NCI-H2196 treated with DMSO at 0.1 percent for 48 hours (cell line): ENCODE data around the gene NPEPL1.

ENCODE experiments used
- DNase-seq: peaks from one replicate; lab custom pipeline; 2025; ENCODE audit not compliant: unreplicated experiment; lab: John Stamatoyannopoulos, UW

The NPEPL1 gene

DNA sequence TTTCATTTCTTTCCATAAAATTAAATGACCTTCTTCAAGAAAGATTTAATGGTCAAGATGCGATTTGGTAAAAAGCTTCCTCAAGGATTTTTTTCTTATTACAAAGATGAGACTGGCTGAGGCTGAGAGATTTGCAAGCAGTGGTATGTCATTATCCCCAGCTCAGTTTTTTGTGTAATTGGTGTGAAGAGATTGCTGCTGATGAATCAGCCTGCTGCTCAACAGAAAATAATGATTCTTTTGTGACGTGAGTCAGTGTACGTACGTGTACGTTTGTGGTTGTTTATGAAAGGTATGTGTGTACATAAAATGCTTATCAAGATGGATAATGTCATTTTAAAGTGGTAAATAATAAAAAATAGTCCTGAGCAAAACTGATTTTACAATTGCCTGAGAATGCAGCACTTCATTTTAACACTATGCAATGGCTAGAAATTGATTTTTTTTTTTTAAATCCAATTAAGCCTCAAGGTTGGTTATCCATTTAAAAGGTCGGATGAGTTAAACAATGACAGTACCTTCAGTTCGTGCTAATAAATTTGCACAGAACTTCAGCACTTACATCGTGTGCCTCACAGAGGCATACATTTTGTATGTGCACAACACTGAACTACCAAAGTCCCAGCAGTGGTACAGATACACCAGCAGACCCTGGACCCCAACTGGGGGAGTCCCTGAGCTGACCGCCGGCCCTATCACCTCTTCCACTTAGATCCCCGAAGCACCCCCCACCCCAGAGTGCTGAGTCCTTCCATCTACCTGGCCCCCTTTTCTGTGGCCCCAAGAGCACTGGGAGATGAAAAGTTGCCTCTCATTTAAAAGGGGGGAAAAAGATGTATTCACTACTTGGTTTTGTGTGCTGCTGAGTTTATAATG lies 9.7 kb upstream of the NPEPL1 start:
- DNase-seq = no peak

DNA sequence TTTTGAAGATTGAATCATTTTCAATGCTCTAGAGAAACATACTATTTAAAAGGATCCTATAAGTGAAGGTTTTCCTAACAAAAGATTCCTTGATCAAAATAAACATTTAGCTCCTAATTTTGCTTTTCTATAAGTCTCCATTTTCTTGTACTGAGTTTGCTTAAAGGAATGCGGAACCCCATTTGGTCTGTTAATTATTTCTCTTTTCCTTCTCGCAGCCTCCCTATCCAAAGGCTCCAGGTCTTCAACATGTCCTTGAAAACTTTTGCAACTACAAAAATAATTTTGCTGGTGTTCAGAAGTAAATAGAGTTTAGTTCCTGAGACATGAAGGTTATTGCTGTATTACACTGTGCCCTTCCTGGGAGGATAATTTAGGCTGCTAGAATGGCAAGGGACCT lies 8.3 kb upstream of the NPEPL1 start:
- no peak for DNase-seq

DNA sequence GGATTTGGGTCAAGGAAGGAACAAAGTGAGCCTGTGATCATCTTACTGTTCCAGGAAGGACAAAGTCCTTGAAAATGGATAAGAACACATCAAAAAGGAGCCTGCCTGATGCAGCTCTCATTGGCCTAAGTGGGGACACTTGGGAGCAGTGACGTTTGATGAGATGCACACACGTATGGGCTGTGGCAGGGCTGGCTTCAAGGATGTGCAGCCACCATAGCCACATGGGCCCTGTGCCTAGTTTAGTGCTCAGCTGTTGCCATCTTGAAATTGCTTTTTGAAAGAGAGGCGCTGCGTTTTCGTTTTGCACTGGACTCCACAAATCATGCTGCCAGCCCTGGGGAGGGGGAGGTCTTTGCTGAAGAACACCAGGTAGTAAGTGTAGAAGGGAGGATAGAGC lies 6.6 kb upstream of the NPEPL1 start:
- DNase-seq = no peak

DNA sequence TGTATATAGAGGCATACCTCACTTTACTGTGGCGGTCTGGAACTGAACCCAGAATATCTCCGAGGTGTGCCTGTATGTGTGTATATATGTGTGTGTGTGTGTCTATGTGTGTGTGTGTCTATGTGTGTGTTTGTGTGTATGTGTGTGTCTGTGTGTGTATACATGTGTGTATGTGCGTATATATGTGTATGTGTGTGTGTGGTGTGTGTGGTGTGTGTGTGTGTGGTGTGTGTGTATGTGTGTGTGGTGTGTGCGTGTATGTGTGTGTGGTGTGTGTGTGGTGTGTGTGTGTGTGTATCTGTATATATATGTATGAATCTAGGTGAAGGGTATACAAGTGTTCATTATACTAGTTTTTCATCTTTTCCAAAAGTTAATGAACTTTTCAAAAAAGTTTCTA lies 4.2 kb upstream of the NPEPL1 start:
- DNase-seq = no peak

DNA sequence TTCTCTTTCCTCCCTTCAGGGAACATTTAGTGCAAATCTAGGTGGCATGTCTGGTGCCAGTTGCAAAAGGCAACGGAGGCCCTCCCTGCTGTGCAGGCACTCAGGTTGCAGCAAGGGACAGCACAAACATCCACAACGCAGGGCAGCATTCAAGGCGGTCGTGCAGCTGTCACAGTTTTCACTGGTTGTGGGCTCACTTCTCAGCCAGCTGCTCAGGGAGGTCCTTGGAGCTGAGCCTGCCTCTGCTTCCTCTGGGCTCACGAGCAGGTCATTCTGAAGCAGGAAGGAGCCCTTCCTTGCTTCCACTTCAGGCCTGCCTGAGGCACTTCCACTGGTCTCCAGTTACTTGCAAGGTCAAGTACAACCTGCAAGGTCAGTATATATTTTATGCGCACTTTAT lies 3.8 kb upstream of the NPEPL1 start:
- no peak for DNase-seq

DNA sequence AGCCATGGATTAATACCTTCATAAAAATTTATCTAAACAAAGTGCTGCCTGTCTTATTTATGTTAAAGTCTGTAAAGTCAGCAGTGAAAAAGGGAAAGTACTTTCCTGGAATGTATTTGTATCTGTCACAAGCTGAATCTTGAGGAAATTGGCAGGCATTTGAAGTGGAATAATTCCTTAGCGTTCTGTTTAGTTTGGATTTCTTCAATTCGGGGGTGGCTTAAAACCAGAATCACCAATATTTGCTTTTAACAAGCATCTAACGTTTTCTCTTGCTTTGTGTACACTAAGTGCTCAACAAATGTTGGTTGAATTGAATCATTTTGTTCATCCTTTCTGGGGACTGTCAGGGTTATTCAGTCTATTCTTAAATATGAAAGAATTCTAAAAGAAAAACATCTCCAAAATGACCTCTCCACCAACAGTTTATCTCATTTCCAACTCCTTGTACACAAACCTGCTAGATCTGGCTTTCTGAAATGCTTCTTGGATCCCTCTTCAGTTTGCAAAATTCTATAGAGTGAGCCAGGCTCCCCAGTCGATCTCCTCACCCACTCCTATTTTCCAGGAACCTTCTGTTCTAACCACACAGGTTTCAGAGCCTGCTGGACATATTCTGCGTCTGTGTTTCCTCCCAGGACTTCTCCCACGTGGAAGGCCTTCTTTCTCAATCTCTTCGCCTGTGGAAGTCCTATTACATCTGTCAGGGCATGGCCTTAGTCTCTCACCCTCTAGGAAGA lies 2.0 kb upstream of the NPEPL1 start:
- no peak for DNase-seq

DNA sequence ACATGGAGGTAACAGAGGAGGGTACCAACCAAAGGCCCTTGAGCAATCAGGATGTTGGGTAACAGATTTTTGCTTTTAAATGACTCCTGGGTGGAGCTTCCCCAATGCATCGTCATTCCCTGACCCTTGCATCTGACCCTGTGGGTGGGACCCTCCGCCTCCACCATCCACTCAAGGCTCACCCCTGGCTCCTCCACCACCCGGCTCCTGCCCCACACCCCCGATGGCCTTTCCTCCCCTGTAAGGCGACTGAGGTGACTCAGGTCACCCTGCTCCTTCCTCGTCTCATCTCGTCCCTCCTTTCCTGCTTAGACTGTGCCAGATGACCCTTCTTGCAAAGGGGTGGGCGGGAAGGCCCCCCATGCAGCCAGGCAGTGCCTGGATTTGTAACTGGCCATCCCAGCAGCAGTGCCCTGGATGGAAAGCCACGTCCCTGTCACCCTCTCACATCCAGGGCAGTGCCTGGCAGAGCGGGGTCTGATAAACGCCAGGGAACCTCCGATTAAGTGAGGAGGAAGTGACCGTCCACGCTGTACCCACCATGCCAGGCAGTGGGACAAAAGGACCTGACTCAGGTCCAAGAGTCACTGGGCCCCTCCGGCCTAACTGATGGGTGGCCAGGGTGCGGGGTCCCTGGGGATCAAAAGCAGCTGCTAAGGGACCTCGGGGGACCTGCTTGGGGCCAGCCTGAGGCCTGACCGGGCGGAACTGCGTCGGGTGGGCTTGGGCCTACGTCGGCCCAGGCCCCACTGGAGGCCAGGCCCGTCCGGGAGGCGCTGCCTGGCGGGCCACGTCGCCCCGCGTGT lies 624 bp upstream of the NPEPL1 start:
- no peak for DNase-seq

DNA sequence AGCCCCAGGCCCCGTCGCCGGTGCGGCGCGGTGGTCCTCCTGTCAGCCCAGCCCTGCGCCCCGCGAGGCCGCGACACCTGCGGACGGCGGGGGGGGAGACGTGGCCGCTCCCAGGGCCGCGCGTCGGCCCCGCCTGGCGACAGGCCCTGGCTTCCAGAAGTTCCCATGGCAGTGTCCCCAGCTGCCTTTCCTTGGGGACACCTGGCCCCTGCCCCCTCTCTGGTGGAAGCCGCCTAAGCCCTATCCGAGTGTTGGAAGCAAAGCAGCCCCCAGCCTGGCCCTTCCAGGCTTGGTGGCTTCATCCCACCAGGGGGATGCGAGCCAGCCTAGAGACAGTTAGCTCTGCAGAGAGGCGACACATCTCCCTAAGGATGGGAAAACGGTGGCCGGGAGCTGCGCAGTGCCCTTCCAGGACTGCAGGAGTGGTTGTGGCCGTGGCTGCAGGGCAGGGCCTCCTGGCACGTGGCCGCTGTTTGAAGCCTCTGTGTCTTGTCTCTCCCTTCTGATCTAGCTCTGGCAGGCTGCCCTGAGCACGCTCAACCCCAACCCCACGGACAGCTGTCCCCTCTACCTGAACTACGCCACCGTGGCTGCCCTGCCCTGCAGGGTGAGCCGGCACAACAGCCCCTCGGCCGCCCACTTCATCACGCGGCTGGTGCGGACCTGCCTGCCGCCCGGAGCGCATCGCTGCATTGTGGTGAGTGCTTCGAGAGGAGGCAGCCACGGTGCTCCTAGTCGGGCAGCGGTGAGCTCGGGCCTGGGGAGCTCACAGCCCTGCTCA lies 816 bp downstream of the NPEPL1 start:
- DNase-seq = no peak

DNA sequence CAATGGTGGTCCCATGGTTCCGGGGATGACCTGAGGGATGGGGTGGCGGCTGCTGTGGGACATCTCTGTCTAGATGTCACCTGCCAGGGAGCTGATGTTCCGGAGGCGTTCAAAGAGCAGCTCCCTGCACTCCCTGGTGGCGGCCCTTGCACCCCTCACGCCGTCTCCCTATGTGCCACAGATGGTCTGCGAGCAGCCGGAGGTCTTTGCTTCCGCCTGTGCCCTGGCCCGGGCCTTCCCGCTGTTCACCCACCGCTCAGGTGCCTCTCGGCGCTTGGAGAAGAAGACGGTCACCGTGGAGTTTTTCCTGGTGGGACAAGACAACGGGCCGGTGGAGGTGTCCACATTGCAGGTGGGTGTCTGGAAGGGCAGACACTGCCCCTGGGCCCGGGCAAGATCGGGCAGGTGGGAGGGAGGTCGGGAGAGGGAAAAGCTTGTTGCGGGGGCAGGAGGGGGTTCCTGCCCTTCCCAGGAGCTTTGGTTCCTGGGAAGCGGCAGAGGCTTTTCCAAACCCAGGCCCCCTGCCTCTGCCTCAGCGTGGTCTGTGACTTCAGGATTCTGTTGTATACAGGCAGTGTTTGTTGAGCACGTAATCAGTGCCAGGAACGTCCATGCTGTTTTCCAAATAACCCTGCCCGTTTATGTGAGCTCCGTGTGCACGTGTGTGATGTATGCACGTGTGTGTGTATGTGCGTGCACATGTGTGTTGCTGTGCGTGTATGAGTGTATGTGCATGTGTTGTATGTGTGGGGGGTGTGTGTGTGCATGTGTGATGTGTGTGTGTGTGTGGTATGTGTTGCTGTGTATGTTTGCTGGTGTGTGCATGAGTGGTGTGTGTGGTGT lies 1.9 kb downstream of the NPEPL1 start:
- no peak for DNase-seq

DNA sequence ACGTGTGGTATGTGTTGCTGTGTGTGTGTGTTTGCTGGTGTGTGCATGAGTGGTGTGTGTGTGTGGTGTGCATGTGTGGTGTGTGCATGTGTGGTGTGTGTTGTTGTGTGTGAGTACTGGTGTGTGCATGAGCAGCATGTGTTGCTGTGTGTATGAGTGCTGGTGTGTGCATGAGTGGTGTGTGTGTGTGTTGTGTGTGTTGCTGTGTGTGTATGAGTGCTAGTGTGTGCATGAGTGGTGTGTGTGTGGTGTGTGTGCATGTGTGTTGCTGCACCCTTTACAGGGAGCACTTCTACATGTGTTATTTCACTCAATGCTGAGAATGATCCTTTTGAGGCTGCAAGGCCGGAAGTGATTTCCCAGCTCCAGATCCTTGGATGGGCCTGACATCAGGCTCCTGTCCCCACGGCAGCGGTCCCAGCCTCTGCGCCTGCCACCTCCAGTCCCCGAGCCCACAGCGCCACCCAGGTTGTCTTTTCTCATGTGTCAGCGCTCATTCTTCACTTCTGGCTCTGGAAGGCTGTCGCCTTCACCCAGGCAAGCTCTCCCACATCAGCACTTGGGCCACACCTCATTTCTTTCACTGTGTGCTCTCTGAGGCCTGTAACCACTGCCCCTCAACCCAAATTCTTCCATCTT lies 2.6 kb downstream of the NPEPL1 start:
- DNase-seq = no peak

DNA sequence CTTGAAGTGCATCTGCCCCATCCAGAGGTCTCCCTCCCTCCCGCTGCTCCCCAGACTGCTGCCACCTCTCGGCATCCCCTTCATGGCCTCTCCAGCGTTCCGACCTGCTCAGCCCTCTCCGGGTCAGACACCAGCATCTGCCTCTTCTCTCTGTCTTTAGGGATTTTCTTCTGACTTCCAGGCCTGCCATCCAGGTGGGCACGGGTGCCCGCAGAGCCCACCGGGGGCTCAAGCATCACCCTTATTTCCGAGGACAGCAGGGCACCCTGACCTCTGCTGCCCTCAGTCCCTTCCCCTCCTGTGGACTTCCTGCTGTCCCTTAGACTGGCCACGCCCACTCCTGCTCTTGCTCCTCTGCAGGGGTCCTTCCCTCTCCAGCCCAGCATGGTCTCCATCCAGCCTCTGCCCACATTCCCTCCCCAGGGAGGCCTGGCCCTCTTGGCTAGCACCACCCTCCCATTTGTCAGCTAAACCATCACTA lies 3.3 kb downstream of the NPEPL1 start:
- DNase-seq = no peak

DNA sequence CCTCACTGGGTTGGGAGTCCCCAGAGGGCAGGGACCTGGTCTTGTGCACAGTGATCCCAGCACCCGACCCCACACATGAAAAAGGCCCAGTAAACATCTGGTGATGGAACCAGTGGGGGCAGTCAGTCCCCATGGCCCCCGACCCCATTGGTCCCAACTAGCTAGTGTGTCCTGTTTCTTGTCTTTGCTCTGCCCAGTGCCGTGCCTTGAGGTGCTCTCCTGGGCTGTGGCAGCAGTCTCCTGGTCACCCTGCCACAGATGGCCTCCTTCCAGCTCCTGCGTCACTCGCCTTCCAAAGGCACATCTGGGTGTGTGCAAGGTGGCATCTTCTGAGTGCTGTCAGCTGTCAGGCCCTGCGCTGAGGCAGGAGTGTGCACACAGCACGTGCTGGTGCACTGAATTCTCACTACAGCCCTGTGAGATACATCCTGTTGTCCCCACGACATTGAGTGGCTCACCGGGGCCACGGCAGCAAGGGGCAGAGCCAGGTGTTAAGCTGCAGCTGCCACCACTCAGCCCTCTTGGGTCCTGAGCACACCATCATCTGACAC lies 3.9 kb downstream of the NPEPL1 start:
- no peak for DNase-seq

DNA sequence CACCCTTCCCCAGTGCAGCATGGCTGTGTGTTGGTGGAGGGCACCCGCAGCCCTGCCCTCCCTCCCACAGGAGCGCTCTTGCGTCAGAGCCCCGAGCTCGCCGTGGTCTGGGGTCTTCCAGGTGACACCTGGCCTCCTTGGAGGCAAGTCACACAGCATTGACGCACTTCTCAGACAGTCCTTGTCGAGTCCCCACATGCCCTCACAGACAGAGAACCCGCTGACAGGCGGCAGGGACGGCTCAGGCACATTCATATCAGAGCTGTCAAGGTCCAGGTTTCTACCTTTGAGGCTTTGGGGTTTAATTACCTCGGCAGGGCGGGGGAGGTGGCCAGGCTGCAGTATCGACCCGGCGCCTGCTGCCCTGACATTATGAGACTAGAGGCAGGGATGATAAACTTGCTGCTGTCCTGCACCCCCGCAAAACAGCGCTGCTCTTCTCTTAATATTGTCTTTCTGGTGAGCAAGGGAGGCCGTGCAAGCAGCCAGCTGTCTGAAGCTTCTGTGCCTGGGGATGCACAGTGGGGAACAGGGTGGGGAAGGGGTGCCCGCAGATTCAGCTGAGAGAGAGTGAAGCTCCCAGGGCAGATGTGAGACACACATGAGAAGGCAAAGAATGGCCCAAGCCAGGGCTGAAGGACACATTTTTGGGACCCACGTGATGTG lies 4.7 kb downstream of the NPEPL1 start:
- DNase-seq = no peak

DNA sequence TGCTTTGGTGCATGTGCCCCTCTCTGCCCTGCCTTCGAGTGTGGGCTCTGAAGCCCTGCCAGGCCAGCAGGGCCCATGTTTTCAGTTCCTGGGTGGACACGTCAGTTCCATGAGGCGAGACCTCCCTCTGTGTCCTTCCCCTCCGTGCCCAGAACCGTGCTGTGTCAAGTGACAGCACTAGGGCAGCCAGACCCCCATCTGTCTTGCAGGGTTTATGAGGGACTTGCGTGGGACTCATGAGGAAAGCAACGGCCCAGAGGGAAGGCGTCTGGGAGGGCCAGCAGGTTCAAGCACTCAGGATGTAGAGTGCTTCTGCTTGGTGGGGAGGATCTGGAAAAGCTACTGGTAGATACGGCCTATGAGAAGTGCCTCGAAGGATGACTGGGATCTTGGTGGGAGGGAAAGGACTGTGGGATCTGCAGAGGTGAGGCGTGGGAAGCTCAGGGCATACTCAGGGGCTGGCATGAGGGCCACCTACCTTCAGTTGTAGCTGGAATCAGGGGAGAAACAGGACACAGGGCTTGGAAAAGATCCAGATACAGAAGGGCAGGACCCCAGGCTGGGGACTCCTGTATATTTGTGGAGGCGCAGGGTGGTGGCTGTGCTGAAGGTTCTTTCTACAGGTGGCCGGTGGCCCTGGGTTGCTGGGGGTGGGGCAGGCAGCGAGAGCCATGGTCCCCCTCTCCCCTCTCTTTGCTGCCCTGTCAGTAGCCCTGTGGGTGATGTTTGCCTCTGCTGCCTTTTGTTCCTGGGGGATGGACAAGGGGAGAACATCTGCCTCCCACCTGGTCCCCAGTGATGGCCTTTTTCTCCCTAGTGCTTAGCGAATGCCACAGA lies 5.5 kb downstream of the NPEPL1 start:
- DNase-seq = no peak

DNA sequence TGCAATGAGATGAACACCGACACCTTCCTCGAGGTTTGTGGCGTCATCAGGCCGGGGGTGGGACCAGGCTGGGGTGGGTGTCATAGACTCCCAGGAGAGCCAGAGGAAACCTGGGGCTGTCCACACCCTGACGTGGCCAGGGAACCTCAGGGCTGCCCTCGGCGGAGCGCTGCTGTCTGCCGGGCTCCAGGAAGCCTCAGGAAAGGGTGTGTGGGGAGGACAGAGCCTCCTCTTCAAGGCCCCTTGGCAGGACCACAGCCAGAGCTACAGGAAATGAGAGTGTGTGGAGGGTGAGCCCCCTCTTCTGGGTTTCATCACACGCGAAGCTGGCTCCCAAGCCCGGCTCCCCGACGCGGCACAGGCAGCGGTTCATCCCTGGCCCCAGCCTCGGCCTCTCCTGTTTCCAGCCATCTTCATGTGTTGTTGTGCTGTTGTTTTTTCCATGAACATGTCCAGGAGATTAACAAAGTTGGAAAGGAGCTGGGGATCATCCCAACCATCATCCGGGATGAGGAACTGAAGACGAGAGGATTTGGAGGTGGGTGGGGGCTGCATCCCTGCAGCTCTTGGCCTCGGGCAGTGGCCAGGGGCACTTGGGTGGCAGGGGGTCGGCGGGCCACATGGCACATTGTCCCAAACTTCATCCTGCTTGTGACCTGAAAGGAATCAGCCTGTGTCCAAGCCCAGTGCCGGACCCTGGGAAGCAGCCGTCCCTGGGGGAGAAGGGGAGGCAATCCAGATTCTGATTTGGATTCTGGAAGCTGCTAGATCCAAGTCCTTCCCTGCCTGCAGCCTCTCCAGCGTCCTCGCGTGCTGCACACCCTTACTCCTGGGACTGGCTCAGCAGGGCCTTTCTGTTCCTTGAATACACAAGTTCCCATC lies 6.4 kb downstream of the NPEPL1 start:
- DNase-seq = no peak

DNA sequence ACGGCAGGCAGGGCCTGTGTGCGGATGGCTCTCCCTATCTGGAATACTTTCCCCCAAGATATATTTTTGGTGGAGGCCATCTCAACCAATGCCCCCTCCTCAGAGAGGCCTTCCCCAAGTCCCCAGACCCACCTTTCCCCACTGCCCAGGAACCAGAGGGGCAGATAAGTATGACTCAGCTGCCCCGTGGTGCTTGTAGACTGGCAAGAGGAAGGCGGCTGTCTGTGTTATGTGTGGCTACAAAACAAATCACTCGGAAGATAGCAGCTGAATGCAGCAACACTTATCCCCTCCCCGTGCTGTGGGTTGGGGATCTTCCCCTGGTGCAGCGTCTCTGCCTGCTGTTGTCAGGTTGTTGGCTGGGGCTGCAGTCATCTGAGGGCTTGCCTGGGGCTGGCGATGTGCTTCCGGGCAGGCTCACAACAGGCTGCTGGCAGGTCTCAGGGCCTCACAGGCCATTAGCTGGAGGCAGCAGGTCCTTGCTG lies 7.1 kb downstream of the NPEPL1 start:
- DNase-seq = no peak
